ENCODE data around the gene LGALS3. TPM values are rescaled to one million over a fixed set of nuclear protein-coding genes. Genes with fewer than 3 reads are reported as not detected.

The LGALS3 gene
- total and polyA plus RNA-seq, 2 experiments from 2014 or later, result 461 to 766 TPM

DNA sequence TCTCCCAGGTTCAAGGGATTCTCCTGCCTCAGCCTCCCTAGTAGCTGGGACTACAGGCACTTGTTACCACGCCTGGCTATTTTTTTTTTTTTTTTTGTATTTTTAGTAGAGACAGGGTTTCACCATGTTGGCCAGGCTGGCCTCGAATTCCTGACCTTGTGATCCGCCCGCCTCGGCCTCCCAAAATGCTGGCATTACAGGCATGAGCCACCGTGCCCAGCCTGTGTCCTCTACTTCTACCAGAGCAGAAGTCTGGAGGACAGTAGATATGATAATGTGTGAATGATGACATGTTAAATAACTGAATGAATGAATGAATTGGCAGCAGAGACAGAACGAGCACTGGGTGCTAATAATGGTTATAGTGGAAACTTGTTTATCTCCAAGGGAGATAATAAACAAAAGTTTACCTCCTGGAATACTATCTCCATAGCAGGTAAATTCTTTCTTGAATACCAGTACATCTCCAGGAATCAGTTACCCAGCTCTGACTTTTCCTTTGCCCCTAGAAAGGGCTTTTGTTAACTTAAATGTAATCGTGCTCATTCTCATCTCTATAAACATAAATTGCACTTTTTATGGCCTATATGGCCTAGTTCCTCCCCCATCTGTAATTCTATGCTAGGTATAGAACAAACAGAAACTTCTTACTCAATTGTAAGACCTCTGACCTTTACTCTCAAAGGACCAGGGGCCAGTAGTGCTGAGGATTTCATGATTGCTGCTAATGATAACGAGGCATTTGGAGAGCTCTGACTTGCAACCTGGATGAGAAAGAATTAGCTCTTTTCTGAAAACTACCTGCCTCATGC is 7.2 kb upstream of the LGALS3 start:
- WGBS (ENCODE audit: low lambda C conversion rate, missing lambda C conversion rate), result 68% methylated on average over 9 of the region's 9 CpGs
- TF ChIP-seq, protein P1, sequence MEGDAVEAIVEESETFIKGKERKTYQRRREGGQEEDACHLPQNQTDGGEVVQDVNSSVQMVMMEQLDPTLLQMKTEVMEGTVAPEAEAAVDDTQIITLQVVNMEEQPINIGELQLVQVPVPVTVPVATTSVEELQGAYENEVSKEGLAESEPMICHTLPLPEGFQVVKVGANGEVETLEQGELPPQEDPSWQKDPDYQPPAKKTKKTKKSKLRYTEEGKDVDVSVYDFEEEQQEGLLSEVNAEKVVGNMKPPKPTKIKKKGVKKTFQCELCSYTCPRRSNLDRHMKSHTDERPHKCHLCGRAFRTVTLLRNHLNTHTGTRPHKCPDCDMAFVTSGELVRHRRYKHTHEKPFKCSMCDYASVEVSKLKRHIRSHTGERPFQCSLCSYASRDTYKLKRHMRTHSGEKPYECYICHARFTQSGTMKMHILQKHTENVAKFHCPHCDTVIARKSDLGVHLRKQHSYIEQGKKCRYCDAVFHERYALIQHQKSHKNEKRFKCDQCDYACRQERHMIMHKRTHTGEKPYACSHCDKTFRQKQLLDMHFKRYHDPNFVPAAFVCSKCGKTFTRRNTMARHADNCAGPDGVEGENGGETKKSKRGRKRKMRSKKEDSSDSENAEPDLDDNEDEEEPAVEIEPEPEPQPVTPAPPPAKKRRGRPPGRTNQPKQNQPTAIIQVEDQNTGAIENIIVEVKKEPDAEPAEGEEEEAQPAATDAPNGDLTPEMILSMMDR (IDR thresholded peaks at IDR 0.05; ENCODE audit: poor library complexity), result no peak
- no peak for TF ChIP-seq EZH2 (IDR thresholded peaks at IDR 0.05; ENCODE audit: borderline replicate concordance)
- no peak for TF ChIP-seq EZH2phosphoT487 (IDR thresholded peaks at IDR 0.05; ENCODE audit: low read depth, severe bottlenecking, unreplicated experiment)
- peaks cover 75% of the 10 kb centered on the region for H3K4me1 ChIP-seq (ENCODE audit: insufficient read depth)
- no peaks in the 10 kb centered on the region for H3K9me2 ChIP-seq (replicated peaks; ENCODE audit: insufficient read depth)
- peak overlapping the region; percentile 91 for H3K27ac ChIP-seq
- H3K36me3 ChIP-seq (replicated peaks; ENCODE audit: insufficient read depth, low read depth), result no peaks in the 10 kb centered on the region
- peak overlapping the region; percentile 64 for H3K4me2 ChIP-seq
- H3K27me3 ChIP-seq, result no peaks in the 10 kb centered on the region
- H3K9me3 ChIP-seq (ENCODE audit: low read depth), result no peaks in the 10 kb centered on the region
- no peaks in the 10 kb centered on the region for H3K79me2 ChIP-seq
- no peak overlapping the region for H2AFZ ChIP-seq
- H3K4me3 ChIP-seq, result no peak overlapping the region
- peak; percentile 37 for DNase-seq (ENCODE audit: low spot score)
- H4K20me1 ChIP-seq (ENCODE audit: insufficient read depth, poor library complexity, severe bottlenecking), result no peaks in the 10 kb centered on the region

DNA sequence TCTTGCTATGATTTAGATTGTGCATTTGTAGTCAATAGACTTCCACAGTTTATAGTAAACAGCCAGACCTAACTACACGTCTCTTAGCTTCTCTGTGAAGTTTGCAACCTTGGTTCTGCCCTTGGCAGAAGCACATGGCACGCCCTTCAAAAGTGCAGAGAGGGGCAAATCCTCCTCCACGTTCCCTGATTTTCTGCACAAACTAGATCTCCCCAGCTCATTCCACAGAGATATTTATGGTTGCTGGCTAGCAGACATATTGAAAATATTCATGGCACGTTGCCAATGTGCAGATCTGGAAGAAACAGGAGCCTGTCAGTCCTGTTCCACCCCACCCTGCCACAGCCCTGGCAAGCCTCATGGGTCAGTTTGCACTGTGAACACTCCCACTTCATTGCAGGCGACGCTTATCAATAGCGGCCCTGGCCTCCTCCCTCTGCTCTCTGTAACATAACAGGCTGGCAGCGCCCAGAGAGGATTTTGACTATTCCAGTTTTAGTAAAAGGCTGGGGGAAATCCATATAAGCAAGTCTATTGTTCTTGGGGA is 6.5 kb upstream of the LGALS3 start:
- peak overlapping the region; percentile 91 for H3K27ac ChIP-seq
- H3K4me2 ChIP-seq, result peak overlapping the region; percentile 64
- peaks cover 73% of the 10 kb centered on the region for H3K4me1 ChIP-seq (ENCODE audit: insufficient read depth)
- no peaks in the 10 kb centered on the region for H4K20me1 ChIP-seq (ENCODE audit: insufficient read depth, poor library complexity, severe bottlenecking)
- DNase-seq (ENCODE audit: low spot score), result peak; percentile 81
- H3K9me2 ChIP-seq (replicated peaks; ENCODE audit: insufficient read depth), result no peaks in the 10 kb centered on the region
- TF ChIP-seq, protein P1 (IDR thresholded peaks at IDR 0.05; ENCODE audit: poor library complexity), result no peak
- no peak for TF ChIP-seq EZH2 (IDR thresholded peaks at IDR 0.05; ENCODE audit: borderline replicate concordance)
- TF ChIP-seq EZH2phosphoT487 (IDR thresholded peaks at IDR 0.05; ENCODE audit: low read depth, severe bottlenecking, unreplicated experiment), result no peak
- H2AFZ ChIP-seq, result no peak overlapping the region
- H3K27me3 ChIP-seq, result no peaks in the 10 kb centered on the region
- H3K79me2 ChIP-seq, result no peaks in the 10 kb centered on the region
- WGBS (ENCODE audit: low lambda C conversion rate, missing lambda C conversion rate), result 22% methylated on average over 8 of the region's 8 CpGs
- no peak overlapping the region for H3K4me3 ChIP-seq
- H3K9me3 ChIP-seq (ENCODE audit: low read depth), result no peaks in the 10 kb centered on the region
- no peaks in the 10 kb centered on the region for H3K36me3 ChIP-seq (replicated peaks; ENCODE audit: insufficient read depth, low read depth)

DNA sequence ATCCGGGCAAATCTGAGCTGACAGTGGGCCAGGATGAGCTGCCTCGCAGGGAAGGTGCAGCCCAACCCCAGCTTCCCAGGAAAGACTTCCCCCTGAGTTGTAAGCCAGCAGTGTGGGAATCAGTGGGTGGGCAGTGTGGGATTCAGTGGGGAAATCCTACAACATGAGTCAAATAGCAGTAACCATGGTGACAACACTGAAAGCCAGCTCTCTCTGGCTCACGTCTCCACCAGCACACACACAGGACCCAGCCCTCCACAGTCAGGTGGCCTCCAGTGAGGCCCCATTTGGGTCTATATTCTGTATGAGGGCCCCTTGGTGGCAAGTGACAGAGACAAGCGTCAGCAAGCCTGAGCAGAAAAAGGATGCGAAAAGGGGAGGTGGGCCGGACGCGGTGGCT is 6.0 kb upstream of the LGALS3 start:
- Histone ChIP-seq H3K9me3 (ENCODE audit: low read depth) (no peaks in the 10 kb centered on the region), H4K20me1 (ENCODE audit: insufficient read depth, poor library complexity, severe bottlenecking) (no peaks in the 10 kb centered on the region), H3K4me1 (ENCODE audit: insufficient read depth) (peaks cover 67% of the 10 kb centered on the region), H2AFZ (no peak overlapping the region), H3K4me3 (no peak overlapping the region), H3K36me3 (replicated peaks; ENCODE audit: insufficient read depth, low read depth) (no peaks in the 10 kb centered on the region), H3K27me3 (no peaks in the 10 kb centered on the region), H3K9me2 (replicated peaks; ENCODE audit: insufficient read depth) (no peaks in the 10 kb centered on the region), H3K4me2 (peak overlapping the region; percentile 64), H3K27ac (peak overlapping the region; percentile 91), H3K79me2 (no peaks in the 10 kb centered on the region)
- TF ChIP-seq, protein P1 (IDR thresholded peaks at IDR 0.05; ENCODE audit: poor library complexity), result no peak
- TF ChIP-seq EZH2phosphoT487 (IDR thresholded peaks at IDR 0.05; ENCODE audit: low read depth, severe bottlenecking, unreplicated experiment) (no peak), EZH2 (IDR thresholded peaks at IDR 0.05; ENCODE audit: borderline replicate concordance) (no peak)
- DNase-seq (ENCODE audit: low spot score), result peak; percentile 82
- 77% methylated on average over 8 of the region's 8 CpGs for WGBS (ENCODE audit: low lambda C conversion rate, missing lambda C conversion rate)
